ENCODE measurements around the gene ZMYND11. TPM values are rescaled to one million over a fixed set of nuclear protein-coding genes. Genes with fewer than 3 reads are reported as not detected.

ZMYND11 gene
- total and polyA plus RNA-seq, 10 donors, result 20.3 to 65.3 (median 51.6) TPM

DNA sequence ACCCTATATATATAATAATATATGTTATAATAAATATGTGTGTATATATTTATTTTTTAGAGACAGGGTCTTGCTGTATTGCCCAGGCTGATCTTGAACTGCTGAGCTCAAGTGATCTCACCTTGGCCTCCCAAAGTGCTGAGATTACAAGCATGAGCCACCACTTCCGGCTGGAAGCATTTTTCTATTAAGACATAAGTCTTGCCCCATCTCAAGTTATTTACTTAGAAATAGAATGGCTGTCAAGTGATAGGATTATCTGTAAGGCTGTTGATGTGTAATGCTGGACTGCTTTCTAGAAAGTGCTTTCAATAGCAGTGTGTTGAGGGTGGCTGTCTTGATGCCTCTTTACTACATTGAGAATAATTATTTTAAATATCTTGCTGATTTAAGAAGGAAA, 65.2 kb downstream of the ZMYND11 start:
- DNase-seq, result no peak
- 72 to 85% (median 83%) methylated on average over 1 of the region's 1 CpG for WGBS, 5 donors
- H3K27me3 ChIP-seq (replicated peaks in 1 of 7), result no peaks in the 10 kb centered on the region
- no peaks in the 10 kb centered on the region for H3K9me3 ChIP-seq
- no peak overlapping the region for H3K27ac ChIP-seq
- TF ChIP-seq, protein P1, sequence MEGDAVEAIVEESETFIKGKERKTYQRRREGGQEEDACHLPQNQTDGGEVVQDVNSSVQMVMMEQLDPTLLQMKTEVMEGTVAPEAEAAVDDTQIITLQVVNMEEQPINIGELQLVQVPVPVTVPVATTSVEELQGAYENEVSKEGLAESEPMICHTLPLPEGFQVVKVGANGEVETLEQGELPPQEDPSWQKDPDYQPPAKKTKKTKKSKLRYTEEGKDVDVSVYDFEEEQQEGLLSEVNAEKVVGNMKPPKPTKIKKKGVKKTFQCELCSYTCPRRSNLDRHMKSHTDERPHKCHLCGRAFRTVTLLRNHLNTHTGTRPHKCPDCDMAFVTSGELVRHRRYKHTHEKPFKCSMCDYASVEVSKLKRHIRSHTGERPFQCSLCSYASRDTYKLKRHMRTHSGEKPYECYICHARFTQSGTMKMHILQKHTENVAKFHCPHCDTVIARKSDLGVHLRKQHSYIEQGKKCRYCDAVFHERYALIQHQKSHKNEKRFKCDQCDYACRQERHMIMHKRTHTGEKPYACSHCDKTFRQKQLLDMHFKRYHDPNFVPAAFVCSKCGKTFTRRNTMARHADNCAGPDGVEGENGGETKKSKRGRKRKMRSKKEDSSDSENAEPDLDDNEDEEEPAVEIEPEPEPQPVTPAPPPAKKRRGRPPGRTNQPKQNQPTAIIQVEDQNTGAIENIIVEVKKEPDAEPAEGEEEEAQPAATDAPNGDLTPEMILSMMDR (IDR thresholded peaks at IDR 0.05 in 8 of 11, conservative IDR thresholded peaks at IDR 0.05 in 3 of 11), result no peak
- TF ChIP-seq POLR2A (IDR thresholded peaks at IDR 0.05), result no peak
- TF ChIP-seq POLR2AphosphoS5 (IDR thresholded peaks at IDR 0.05), result no peak
- intact Hi-C loops (cut with DNase I; ENCODE audit: low total_unique reads), result no loop called here
- no peak overlapping the region for H3K4me3 ChIP-seq
- peaks cover 0 to 15% (median 0%) of the 10 kb centered on the region in 6 donors for H3K36me3 ChIP-seq
- peaks cover 0 to 8% (median 0%) of the 10 kb centered on the region in 6 donors for H3K4me1 ChIP-seq

DNA sequence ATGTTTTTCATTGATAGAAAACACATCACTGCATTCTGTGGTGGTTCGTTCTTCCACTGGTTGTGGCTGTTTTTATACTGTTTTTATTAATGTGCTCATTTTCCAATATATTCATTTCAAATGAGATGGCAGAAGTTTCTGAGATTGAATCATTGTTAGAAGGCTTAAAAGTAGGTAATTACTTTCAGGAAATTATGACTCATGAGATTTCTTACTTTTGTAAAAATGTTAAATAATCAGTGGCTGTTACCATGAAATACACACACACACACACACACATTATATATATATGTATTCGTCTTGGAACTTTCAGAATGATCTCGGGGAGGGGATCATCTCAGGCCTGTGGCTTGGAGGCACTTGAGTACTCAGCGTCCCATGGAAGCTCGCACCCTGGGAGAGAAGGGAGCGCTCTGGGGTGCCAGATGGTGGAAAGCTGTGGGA, 66.1 kb downstream of the ZMYND11 start:
- Histone ChIP-seq H3K9me3 (no peaks in the 10 kb centered on the region), H3K4me1 (peaks cover 0 to 8% (median 0%) of the 10 kb centered on the region in 6 donors), H3K27me3 (replicated peaks in 1 of 7) (no peaks in the 10 kb centered on the region), H3K4me3 (no peak overlapping the region), H3K27ac (no peak overlapping the region), H3K36me3 (peaks cover 0 to 7% (median 0%) of the 10 kb centered on the region in 6 donors)
- intact Hi-C loops (cut with DNase I; ENCODE audit: low total_unique reads), result no loop called here
- TF ChIP-seq, protein P1 (IDR thresholded peaks at IDR 0.05 in 8 of 11, conservative IDR thresholded peaks at IDR 0.05 in 3 of 11), result no peak
- no peak for TF ChIP-seq POLR2A (IDR thresholded peaks at IDR 0.05)
- TF ChIP-seq POLR2AphosphoS5 (IDR thresholded peaks at IDR 0.05), result no peak
- no peak for DNase-seq
- 84 to 94% (median 86%) methylated on average over 6 of the region's 6 CpGs for WGBS, 5 donors

DNA sequence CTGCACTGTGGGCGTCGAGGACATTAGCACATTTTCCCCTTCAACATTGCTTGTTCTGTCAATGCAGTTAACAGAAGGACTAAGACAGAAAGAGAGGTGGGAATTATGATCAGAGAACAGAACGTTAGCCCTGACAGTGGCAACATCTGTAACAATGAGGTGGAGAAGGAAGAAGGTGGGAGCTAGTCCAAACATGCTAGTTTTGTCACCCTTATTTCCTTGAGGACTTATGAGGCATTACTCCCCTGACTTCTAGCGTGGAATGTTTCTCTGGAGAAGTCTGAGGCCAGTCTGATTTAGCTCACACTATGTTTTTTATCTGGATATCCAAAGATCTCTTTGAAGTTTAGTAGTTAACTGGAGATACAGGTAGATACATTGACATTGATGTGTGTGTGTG, 73.4 kb downstream of the ZMYND11 start:
- no peak for DNase-seq
- TF ChIP-seq POLR2AphosphoS5 (IDR thresholded peaks at IDR 0.05), result no peak
- TF ChIP-seq, protein P1 (IDR thresholded peaks at IDR 0.05 in 8 of 11, conservative IDR thresholded peaks at IDR 0.05 in 3 of 11), result no peak
- TF ChIP-seq POLR2A (IDR thresholded peaks at IDR 0.05), result no peak
- WGBS, 5 donors, result 93 to 96% (median 95%) methylated on average over 4 of the region's 4 CpGs
- Histone ChIP-seq H3K4me3 (no peak overlapping the region), H3K27ac (no peak overlapping the region), H3K27me3 (replicated peaks in 1 of 7) (no peaks in the 10 kb centered on the region), H3K4me1 (peaks cover 0 to 3% (median 0%) of the 10 kb centered on the region in 6 donors), H3K36me3 (peaks cover 0 to 24% (median 2%) of the 10 kb centered on the region in 6 donors), H3K9me3 (no peaks in the 10 kb centered on the region)
- intact Hi-C loops (cut with DNase I; ENCODE audit: low total_unique reads), result no loop called here

DNA sequence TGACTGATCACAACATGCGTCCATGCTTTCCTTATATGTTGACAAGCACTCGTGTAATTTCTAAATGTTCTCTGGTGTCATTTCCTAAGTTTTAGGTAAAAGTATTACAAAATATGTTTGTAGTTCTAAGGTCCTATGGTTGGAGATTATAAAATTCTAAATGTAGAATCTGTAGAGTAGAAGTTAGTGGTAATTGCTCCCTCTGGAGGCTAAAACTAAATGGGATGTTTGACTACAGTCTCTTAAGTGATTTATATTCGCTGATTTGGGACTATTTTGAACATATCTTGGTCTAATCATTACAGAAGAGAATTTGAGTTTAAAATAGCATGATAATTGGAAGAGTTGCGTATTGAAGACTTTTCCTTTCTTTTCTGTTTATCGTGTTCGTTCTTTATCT, 74.1 kb downstream of the ZMYND11 start:
- no peak for DNase-seq
- TF ChIP-seq, protein P1 (IDR thresholded peaks at IDR 0.05 in 8 of 11, conservative IDR thresholded peaks at IDR 0.05 in 3 of 11), result peak in 1 of 11 experiments; percentile 10
- TF ChIP-seq POLR2A (IDR thresholded peaks at IDR 0.05) (no peak), POLR2AphosphoS5 (IDR thresholded peaks at IDR 0.05) (no peak)
- no peak overlapping the region for H3K4me3 ChIP-seq
- no peaks in the 10 kb centered on the region for H3K4me1 ChIP-seq
- H3K27ac ChIP-seq, result no peak overlapping the region
- H3K27me3 ChIP-seq (replicated peaks in 1 of 7), result no peaks in the 10 kb centered on the region
- intact Hi-C loops (cut with DNase I; ENCODE audit: low total_unique reads), result no loop called here
- no peaks in the 10 kb centered on the region for H3K9me3 ChIP-seq
- H3K36me3 ChIP-seq, result peaks cover 0 to 24% (median 2%) of the 10 kb centered on the region in 6 donors
- WGBS, 5 donors, result 92 to 97% (median 93%) methylated on average over 6 of the region's 6 CpGs
